Measurements from ENCODE around the gene BEST2.

Gene BEST2

DNA sequence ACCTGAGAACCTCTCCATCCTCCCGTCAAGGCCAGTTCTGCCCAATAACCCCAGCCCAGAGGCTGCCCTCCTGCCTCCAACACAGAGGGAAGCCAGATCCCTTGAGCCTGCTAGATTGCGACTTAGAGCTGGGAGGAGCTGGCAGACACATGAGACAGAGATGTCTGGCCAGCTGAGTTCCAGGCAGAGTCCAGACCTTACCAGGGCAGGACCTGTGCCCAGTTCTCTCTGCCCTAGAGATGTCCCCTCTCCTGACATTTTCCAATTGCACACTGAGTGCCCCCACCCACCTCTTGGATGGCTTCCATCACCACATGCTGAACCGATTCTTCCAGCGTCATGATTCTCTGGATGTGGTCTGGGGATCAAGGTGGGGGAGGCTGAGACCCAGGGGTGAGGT lies 20.7 kb downstream of the BEST2 start:
- no peak for DNase-seq

DNA sequence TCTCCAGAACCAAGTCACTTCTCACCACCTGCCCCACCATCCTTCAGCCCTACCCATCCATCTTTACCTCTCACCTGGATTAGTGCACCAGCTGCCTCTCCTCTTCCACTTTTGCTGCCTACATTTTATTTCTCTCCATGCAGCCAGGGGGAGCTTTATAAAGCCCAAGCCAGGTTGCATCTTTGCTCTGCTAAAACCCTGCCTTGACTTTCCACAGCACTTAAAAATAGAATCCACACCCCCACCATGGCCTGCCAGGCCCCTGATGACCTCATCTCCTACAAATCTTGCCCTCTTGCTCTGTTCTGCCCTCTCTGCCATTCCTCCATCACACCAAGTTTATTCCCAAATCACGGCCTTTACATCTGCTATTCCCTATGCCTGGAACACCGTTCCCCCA lies 22.0 kb downstream of the BEST2 start:
- no peak for DNase-seq

DNA sequence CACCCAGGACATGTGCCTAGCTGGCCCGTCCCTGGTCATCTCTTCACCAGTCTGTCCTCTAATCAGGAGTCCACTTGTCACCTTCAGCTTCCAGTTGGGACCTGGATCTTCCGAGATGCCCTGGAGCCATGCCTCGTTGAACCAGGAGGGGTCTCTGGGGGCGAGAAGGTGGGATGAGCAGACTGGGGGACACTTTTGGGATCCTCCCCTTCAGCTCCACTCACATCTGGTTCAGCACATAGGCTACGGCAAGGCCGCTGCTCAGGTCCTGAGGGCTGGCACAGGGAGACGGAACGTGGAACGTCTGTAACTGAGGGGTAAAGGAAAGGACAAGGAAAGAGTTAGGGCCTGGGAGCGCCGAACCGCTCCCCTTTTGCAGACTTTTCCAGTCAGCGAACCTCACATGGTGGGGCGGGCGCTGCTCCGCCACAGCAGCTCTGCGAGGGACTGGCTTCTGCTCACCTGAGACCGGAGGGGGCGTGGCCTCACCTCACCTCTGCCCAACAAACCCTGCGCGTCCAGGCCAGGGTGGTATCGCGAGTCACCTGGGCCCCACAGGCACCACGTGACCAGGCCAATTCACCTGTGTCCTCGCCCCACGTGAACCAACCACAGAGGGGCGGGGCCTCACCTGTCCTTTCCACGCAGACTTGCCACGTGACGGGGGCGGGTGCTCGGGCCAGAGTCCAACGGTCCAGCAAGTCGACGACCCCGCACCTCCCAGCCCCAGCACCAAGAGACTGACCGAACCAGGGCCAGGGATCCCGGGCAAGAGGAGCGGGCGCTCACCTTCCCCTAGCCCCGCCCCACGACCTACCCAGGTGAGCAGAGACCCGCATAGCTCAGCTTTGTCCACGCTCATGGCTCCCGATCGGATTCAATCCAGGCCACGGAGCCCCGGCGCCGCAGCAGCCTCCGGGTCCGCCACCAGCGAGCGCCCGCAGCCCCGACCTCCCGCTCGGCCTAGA lies 23.3 kb downstream of the BEST2 start, which contains the start of gene HOOK2:
Gene HOOK2 (minus strand): TSS at position 965 of the 968 bp plus-strand sequence. CDS start 103 bp downstream, at position 862.
- DNase-seq, result peak; percentile 60

DNA sequence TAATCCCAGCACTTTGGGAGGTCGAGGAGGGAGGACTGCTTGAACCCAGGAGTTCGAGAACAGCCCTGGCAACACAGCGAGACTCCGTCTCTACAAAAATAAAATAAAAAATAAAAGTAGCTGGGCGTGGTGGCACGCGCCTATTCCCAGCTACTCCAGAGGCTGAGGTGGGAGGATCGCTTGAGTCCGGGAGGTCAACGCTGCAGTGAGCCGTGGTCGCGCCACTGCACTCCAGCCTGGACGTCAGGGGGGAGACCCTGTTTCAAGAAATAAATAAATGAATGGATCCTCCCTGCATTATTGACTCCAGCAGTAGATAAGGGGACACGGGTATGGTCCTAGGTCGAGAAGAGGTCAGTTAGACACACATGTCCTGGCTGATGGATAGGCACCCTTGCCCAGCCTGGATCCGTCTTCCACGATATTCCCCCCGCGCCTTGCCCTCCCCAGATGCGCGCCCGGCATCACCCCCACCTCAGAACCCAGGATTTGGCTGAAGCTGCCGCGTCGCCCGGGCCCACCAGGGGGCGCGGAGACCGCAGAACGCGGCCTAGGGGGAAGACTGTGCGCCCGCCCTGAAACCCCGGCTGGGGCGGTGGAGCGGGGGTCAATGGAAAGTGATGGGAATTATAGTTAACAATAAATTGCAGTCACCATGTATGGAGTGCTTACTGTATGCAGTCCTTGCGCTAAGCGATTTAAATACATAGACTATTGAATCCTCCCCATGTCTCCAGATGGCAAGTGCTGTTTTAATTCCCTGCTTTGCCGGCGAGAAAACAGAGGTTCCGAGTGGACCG lies 25.8 kb downstream of the BEST2 start:
- DNase-seq, result peak; percentile 95

DNA sequence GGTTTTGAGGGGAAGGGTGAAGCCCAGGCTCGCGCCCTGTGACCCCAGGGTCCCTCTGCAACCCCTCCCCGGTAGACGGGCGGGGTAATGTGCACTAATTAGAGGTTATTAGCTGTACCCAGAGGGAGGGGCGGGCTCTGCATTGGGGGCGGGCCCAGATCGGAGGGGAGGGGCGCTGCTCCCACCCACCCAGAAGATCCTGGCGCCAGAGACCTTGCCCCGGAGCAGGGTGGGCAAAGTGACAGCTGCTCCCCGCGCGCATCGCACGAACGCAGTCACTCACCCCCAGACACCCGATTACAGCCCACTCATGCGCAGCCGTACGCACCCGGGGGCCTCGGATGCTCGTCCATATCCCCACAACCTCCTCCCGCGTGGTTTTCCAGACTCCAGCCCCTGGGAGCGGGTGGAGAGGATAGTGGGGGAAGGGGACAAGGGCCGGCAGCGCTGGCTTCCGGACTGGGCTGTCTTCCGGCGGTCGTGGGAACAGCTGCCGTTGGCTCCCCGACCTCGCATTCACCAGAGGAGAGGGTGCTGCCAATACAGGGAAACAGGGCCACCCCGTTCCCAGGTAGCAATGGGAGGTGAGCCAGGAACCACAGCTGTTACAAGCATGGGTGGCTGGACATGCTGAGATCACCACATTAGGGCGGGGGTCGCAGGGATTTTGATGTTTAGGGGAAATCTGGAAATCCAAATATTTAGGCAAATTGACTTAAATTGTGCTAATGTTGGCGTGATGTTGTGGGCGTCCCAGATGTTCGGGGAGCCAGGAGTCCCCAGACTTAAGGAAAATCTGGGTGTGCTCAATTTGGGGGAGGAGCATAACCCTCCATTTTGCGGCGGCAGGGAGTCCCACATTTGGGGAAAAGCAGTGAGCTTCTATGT lies 26.7 kb downstream of the BEST2 start:
- DNase-seq, result peak; percentile 76

DNA sequence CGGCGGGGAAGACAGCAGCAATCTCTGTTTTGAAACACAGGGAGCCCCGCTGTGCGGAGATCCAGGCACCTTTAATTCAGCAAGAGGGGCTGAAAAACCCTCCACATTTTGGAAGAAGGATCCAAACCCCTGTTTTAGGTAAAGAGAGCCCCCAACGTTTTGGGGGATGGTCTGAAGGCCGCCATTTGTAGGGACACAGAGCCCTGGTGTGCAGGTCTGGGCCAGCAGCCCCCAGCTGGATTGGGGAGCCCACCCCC lies 27.2 kb downstream of the BEST2 start:
- DNase-seq, result no peak

DNA sequence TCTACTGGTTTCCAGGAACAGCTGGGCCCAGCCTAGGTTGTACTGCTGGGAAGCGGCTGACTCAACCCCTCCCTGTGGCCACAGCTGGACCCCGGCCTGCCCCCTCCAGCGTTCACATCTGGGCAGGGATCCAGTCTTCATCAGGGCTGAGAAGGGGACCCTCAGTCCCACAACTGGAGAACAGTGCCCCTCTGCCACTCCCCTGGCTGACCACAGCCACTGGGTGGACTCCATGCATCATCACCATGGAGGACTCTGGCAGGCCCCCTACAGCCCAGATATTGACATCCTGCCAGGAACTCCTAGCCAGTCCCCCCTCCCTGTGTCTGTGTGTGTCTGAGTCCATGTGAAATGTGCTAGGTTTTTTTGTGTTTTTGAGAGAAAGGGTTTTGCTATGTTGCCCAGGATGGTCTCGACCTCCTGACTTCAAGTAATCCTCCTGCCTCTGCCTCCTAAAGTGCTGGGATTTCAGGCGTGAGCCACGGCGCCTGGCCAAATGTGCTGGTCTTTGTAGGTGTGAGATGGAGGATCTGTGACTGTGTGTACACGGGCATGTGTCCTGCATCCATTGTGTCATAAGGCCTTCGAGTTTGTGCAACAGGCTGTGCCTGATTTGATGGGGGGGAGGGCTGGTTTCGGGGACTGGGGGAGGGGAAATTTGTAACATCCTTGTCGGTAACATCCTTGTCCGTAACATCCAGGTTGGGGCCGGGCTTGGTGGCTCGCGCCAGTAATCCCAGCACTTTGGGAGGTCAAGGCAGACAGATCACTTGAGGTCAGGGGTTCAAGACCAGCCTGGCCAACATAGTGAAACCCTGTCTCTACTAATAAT lies 27.8 kb downstream of the BEST2 start:
- DNase-seq, result peak; percentile 62

DNA sequence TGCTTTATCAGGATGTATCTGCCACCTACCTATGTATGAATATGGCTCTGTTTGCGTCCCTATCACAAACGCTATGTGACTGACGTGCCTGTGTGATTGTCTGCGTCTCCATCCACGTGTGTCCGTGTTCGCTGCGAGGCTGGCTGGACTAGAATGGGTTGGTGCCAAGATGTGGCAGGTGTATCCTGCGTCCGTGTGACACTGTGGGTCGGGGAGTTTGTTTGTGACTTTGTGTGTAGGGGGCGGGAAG lies 30.5 kb downstream of the BEST2 start:
- no peak for DNase-seq

DNA sequence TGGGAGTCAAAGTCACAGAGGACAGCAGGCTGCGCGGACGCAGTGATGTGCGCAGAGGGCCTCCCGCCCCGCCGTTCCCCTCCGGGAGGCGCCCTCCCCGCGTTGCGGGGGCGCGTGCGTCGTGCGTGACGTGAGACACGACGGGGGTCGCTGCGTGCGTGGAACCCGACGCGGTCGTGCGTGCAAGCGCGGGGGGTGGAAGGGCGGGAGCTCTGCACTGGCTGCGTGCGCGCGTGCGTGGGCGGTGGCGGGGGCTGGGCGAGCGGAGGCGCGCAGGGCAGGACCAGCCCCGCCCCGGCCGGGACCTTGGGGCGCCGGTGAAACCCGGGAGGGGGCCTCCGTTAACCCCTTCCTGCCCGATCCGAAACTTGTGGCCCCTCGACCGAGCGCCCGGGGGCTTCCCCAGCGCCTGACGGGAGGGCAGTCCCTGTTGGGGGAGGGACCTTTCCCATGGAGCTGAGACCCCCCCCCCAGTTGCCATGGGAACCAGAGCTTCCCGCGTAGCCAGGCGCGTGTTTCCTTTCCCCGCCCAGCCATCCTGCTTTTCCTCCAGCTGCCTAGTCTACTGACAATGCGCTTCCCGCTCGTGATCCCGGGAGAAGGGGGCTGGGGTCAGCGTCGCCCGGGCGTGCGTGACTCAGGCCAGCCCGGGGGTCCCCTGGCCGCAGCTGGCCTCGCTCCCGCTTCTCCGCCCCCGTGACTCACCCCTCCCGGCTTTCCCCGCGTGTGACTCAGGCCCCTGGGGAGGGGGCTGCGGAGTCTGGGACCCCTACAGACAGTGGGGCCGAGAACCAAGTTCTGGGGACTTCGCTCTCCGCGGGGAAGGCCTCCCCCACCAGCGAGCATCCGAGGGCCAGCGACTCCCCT lies 31.1 kb downstream of the BEST2 start:
- peak; percentile 96 for DNase-seq

DNA sequence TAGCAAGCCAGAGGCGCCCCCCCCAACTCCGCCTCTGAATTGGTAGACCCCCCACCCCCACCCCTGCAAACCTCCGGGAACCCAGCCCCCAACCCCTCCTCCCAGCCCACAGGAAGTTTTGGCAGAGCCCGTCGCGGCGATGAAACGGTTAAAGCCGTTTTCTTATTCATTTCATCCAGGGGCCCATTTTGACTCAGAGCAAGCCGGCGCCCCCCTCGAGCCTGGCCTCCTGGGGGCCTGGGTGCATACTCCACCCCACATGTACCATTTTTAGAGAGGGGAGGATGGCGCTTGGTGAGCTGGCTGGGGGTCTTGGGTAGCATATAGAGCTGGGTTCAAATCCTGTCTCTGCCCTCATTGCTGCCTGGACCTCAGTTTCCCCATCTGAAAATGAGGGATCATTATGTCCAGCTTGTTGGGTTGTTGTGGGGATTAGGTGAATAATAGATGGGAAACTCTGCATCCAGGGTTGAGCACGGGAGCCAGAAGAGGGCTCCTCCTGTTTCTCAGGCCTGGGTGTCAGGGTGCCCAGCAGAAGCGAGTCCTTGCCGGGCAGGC lies 31.8 kb downstream of the BEST2 start:
- peak; percentile 88 for DNase-seq

DNA sequence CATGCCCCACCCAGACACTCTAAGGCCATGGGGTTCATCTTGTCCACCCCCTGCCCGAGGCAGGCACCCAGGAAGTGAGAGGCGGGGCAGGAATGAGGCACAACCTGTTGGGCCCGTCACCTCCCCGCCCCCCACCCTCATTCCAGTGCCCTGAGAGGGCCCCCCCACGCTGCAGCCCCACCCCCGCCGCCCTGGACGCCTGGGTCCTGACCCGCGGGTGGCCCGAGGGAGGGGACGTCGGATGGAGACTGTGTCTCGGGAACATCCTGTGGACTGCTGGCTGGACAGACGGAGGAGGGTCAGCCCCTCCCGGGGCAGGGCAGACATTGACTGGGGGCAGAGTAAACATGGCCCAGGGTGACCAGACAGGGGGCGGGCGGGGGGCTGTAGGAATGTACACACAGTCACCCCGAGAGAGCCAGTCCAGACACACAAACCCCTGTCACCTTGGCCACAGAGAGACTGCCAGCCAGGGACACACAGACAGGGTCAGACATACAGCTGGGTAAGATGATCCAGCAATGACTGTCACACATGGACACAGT lies 32.3 kb downstream of the BEST2 start:
- DNase-seq, result peak; percentile 63

DNA sequence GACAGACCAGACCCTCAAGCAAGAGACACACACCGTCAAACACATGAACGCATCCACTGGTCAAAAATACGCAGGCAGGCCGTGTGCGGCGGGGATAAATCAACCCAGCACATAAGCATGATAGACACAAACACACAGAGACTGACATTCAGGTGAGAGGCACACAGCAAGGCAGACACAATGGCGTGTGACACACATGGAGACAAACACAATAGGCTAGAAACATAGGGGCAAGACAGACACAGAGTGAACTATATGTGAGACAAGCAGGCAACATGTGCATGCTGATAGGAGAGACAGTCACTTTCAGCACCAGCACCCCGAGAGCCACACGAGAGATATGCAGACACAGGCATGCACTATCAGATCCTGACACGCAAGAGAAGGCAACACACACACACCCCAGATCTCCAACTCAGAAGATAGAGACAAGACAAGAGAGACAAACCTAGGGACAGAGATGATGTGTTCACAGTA lies 32.8 kb downstream of the BEST2 start:
- DNase-seq, result peak; percentile 65

DNA sequence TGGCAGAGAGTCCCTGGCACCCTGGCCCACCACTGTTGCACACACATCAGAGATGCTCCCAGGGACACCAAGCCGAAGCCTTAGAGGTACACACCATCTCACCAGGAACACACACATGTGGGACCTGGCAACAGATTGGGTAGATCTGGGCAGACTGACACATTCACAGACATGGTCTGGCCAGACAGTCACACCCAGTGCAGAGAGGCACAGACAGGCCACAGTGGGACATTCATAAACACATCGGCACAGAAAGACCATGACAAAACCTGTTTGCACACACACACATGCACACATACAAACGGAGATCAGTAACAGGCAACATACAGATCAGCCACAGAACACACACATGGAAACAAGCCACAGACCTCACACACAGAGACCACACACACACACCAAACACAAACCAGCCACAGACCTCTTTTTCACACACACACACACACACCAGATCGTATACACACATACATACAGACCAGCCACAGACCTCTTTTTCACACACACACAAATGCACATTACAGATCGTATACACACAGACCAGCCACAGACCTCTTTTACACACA lies 33.4 kb downstream of the BEST2 start:
- DNase-seq, result peak; percentile 66

DNA sequence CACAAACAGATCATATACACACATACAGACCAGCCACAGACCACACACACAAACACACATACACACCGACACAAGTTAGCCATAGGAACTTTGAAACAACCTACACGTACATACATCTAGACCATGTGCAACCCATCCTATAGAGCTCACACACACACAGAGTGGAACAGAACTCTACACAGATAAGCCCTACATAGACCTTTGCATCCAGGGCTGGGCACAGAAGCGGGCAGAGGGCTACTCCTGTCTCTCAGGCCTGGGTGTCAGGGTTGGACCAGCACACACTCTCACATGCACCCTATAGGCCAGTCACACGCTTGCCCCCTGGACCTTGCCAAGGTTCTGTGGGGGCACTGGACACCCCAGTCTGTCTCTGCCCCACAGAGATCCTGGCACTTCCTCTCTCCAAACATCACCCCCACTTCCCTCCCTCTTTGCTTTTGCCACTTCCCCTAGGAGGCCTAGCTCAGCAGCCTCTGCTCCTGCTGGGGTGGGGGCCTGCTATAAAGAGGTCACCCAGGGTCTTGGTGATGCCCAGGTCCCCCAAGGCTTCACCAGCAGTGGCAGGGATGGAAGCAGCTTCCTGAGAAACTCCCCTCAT lies 33.9 kb downstream of the BEST2 start:
- peak; percentile 65 for DNase-seq

DNA sequence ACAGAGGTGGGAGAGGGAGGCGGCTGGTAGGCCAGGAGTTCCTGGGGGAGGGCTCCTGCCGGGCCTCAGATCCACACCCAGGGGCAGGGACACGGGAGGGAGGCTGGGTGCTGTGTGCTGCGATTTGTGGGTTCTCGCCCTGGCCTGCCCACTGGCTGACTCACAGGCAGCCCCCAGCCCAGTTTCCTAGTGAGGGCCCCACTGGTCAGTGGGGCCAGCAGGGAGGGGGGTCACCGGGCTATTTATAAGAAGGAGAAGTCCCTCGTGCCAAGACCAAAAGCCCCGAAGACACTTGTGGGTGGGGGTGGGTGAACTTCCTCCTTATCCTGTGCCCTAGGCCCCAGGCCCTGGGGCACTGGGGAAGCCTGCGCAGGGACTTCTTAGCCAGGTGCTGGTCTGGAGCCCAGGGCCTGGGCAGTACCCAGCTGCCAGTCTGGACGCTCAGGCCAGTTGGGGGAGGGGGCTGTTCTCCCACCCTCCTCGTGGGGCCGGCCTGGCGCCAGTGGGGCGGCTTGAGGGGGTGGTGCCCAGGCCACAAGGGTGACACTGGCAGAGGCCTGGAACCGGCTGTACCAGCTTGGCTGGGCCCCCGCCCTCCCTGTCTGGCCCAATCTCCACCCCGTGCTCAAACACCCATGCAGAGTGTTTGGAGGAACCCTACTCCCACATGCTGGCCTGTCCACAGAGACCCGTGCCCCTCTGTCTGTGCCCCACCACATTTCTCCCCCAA lies 34.7 kb downstream of the BEST2 start:
- DNase-seq, result no peak

DNA sequence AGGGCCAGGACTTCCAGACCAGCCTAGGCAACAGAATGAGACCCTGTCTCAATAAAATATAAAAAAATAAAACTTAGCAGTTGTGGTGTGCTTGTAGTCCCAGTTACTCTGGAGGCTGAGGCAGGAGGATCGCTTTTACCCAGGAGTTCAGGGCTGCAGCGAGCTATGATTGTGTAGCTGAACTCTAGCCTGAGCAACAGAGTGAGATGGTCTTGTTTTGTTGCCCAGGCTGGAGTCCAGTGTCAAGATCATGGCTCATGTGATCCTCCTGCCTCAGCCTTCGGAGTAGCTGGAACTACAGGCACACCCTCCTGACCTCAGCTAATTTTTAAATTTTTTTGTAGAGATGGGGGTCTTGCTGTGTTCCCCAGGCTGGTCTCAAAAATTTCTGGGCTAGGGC lies 35.4 kb downstream of the BEST2 start:
- DNase-seq, result no peak

DNA sequence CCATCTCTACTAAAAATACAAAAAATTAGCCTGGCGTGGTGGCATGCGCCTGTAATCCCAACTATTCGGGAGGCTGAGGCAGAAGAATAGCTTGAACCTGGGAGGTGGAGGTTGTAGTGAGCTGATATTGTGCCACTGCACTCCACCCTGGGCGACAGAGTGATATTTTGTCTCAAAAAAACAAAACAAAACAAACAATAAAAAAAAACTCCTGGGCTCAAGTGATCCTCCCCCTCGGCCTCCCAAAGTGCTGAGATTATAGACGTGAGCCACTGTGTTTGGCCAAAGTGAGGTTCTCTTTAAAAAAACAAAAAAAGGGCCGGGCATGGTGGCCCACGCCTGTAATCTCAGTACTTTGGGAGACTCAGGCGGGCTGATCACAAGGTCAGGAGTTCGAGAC lies 35.9 kb downstream of the BEST2 start:
- DNase-seq, result no peak

DNA sequence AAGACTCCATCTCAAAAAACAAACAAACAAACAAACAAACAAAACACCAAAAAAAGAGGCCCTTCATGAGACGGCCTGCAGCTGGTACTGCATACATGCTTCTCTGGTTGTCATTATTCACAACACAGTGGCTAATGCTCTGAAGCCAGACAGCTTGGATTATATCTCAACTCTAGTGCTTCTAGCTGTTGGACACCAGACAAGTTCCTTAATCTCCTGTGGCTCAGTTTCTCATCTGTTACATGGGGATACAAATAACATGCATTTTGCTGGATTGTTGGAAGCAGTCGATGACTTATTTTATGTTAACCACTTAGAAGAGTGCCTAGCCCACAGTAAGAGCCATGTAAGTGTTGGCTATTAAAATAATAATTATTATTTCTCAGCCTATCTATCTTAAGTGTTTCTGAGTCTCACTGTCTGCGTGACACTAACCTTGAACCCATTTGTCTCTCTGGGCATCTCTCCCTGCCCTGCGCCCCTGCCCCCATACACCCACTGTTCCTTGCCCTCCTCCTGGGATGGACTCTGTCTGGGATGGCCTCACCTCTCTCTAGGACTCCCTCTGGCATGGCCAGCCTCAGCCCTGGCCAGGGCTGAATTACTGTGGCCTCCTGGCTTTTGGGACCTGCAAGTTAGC lies 36.6 kb downstream of the BEST2 start:
- no peak for DNase-seq

DNA sequence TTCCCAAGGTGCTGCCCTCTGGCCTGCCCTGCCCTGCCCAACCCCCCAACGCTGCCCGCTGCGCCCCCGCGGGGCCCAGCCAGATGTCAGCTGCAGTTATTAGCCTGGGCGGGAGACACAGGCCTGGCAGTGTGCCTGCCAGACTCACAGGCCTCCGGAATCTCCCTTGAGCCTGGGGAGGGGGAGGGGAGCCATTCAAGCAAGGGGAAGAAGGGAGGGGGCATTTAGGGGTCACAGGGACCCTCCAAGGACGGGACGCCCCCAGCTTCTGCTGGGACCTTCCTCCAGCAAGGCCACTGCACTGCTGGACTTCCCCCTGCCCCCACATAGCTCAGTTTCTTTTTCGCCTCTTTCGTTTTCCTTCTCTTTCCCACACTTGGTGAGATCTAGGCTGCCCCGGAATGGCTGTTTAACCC lies 37.1 kb downstream of the BEST2 start:
- peak; percentile 72 for DNase-seq

All from activated CD8-positive, alpha-beta memory T cell treated with anti-CD3 and anti-CD28 coated beads, Interleukin-2, amount 50 U/mL, for 48 hours (primary cell).